Measurements from ENCODE around the gene ZNF618.

ZNF618 gene

GRCh38 chr9:113931777-113932176 lies 55.7 kb downstream of the ZNF618 start:
- TF ChIP-seq CTCF (IDR thresholded peaks at IDR 0.05; ENCODE audit: insufficient read depth, missing control alignments), result no peak
- FAIRE-seq (no peak), DNase-seq (ENCODE audit: insufficient read length, low spot score) (no peak)

DNA sequence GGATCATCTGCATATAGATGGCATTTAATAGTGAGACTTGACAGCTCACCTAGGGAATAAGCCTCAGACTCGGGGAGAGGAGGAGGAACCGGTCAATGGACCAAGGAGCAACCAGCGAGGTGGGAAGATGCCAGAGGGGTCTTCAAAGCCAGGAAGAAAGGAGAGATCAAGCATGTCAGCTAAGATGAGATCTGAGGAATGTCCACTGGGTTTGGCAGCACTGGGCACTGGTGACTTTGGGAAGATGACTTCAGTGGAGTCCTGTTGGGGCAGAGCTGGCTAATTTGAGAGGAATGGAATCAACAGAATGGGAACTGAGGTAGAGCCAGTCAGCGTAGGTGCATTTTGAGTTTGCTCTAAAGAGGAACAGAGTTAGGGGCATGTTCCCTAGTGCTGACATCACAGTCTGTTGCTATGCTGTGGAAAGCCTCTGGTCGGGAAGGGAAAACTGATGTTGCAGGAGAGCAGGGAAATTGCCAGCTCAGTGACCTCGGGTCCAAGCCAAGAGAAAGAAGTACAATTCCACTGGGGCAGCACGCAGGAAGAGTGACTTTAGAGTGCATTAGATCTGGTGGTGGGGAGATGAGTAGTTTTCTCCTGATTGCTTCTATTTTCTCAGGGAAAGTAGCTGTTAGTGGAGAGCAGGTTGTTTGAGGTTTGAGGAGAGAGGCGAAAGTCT lies 56.9 kb downstream of the ZNF618 start:
- DNase-seq (ENCODE audit: insufficient read length, low spot score), result no peak
- no peak for FAIRE-seq

GRCh38 chr9:113933671-113934070 lies 57.6 kb downstream of the ZNF618 start:
- no peak for TF ChIP-seq CTCF (IDR thresholded peaks at IDR 0.05; ENCODE audit: insufficient read depth, missing control alignments)
- DNase-seq (ENCODE audit: insufficient read length, low spot score), result no peak

More for the DNA sequence above, 56.9 kb downstream of the ZNF618 start:
- no peak for TF ChIP-seq CTCF (IDR thresholded peaks at IDR 0.05; ENCODE audit: insufficient read depth, missing control alignments)

DNA sequence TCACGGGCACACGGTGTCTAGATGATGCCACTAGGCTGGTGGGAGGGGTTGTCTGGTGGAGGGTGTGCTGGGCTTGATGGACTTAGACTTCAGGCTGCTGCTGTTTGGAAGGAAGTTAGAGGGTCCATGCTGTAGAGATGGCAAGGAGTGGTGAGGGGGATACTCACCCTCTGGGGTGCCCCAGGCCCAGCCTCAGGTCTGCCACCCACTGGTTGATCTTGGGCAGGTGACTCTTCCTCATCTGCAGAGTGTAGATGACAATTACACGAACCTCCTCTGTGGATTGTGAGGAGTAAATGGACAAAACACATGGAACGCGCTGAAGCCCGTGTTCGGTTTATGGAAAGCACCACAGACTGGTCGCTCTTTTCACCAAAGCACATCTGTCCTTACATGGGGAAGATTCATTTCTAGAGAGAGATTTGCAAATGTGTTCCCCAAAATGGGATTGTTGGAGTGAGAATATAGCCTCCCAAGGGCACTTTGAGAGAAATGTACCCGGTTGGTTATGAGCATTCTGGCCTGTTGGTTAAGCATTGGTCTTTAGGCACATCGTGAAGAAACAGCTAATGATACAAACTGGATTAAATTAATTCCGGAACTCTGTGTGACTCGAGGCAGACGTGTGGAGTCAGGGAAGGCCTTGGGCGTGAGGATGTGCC lies 58.2 kb downstream of the ZNF618 start:
- TF ChIP-seq CTCF (IDR thresholded peaks at IDR 0.05; ENCODE audit: insufficient read depth, missing control alignments), result peak; percentile 3
- FAIRE-seq, result no peak
- no peak for DNase-seq (ENCODE audit: insufficient read length, low spot score)

More at GRCh38 chr9:113933671-113934070, 57.6 kb downstream of the ZNF618 start:
- no peak for FAIRE-seq

DNA sequence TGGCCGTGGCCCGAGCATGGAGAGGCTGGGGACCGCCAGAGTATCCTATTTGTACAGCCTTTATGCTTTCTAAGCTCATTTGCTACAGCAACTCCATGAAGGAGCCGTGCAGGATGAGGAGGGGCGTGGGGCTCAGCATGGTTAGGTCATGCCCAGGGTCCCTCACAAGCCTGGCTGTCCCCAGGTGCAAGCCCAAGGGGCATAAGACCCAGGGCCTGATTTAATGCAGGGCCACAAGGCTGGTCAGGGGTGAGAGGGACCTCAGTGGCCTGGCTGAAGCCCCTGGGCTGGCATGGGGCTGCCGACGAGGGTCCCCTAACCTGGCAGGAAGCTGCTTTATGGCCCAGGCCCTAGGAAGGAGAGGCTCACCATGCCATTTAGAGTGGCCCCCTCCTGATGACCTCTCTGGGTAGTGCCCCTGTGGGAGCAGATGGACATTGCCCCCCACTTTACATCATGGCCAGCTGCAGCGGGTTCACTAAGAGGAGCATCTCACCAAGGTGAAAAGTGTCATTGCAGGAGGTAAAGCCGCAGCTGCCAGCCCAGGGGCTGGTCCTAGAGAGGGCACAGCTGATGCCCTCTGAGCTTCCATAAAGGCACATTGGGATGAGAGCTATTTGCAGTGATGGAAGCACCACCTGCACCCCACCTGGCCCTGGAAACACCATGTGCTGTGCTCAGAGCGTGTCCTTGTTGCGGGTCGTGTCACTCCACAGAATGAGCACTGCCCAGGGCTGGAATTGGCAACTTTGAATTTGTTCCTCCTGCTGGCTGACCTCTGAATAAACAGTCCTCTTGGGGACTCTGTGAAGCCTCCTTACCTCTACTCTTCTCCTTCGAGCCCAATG lies 58.9 kb downstream of the ZNF618 start:
- no peak for TF ChIP-seq CTCF (IDR thresholded peaks at IDR 0.05; ENCODE audit: insufficient read depth, missing control alignments)
- FAIRE-seq (no peak), DNase-seq (ENCODE audit: insufficient read length, low spot score) (no peak)

DNA sequence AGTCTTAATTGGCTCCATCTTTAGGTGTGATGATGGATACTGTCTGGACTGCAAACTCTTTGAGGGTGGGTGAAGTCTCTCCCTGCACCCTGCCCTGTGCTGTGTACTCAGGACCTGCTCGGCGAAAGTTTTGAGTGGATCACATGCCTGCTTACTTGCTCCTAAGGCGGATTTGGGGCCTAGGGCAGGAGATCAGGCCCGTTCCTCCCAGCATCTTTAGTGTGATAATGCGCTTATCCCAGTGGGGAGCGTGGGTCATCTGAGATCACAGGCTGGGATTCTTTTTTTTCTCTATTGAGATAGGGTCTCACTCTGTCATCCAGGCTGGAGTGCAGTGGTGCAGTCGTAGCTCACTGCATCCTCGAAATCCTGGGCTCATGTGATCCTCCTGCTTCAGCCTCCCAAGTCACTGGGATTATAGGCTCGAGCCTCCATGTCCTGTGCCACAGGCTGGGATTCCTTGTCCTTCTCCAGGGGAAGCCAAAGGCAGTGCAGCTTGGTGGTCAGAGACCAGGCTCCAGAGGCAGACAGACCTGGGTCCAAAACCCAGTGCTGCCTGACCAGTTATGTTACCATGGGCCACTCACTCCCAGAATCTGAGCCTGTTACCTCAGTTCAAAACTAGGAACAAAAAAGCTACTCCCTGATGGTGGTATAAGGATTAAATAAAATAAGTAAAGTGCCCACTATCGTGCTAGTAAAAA lies 59.7 kb downstream of the ZNF618 start:
- no peak for TF ChIP-seq CTCF (IDR thresholded peaks at IDR 0.05; ENCODE audit: insufficient read depth, missing control alignments)
- FAIRE-seq (no peak), DNase-seq (ENCODE audit: insufficient read length, low spot score) (no peak)
